ENCODE data around the gene TLE6.

DNA sequence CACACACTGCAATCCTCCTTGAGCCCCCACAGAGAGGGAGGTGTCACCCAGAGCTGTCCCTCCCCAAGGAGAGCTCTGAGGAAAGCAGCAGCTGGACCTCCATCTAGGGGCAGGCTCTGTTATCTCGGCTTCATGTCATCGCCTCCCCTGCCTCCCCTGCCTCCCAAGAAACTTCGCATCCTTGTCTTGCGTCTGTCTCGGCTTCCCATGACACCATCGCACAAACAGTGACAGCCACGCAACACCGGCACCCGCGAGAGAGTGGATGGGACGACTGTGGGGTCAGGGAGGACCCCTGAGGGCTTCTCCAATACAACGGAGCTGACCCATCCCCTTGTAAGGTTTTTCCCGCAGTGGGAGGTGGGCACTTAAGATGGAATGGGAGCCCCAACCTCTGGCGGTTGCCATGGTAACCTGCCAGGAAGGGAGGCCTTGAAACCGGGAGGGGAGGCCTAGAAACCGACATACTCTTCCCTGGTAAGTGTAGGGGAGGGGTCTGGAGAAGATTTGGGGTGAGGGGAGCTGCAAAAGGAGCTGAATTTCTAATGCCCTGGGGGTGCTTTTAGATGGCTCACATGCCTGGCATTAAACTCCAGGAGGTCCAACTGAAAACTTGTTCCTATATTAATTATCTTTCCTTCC, 35.4 kb downstream of the TLE6 start:
- TF ChIP-seq POLR2A (IDR thresholded peaks at IDR 0.05; ENCODE audit: low read depth, low read length) (no peak), POLR2AphosphoS5 (IDR thresholded peaks at IDR 0.05; ENCODE audit: low read depth, low read length) (no peak)
